Ascending aorta (tissue), 2 donors: ENCODE measurements around the gene PCNX4. TPM values are rescaled to one million over a fixed set of nuclear protein-coding genes. Genes with fewer than 3 reads are reported as not detected.

Source experiments
- DNase-seq, 2 donors: peaks; one replicate each; pipeline ENCODE4 v3.0.0-alpha.2; 2019; ENCODE audit warnings: low spot score in 2 of 2
- H3K27ac ChIP-seq, 2 donors: fragments of 200-600 bp; sonication (generic); one replicate each; pipeline ENCODE4 v1.5.1; 2016 to 2017; ENCODE audit warnings: mild to moderate bottlenecking in 1 of 2
- H3K27me3 ChIP-seq: fragments of 200-600 bp; sonication (generic); one replicate; pipeline ENCODE4 v1.5.1; 2017
- H3K36me3 ChIP-seq, 2 donors: fragments of 200-600 bp; sonication (generic); one replicate each; pipeline ENCODE4 v1.5.1; 2016
- H3K4me1 ChIP-seq, 2 donors: fragments of 200-600 bp; sonication (generic); one replicate each; pipeline ENCODE4 v1.5.1; 2016 to 2017; ENCODE audit warnings: mild to moderate bottlenecking in 1 of 2
- H3K4me3 ChIP-seq, 2 donors: fragments of 200-600 bp; sonication (generic); one replicate each; pipeline ENCODE4 v1.5.1; 2016 to 2017; ENCODE audit warnings: mild to moderate bottlenecking in 1 of 2
- H3K9me3 ChIP-seq, 2 donors: fragments of 200-600 bp; sonication (generic); one replicate each; pipeline ENCODE4 v1.5.1; 2016
- intact Hi-C: fragments of 100-400 bp; cut with DNase I; formaldehyde crosslinking; loops from one replicate; pipeline ENCODE4 v1.15.1; 2023
- total RNA-seq: library from RNA; depleted of rRNA; stranded (reverse); fragments of >200 nt; gene quantifications from one replicate; pipeline ENCODE4 v1.1.0, GENCODE V29; 2016
- TF ChIP-seq, protein P1 (sequence below), 3 experiments: fragments of 200-600 bp in 2 of 3; fragments of 450-650 bp in 1 of 3; sonication (generic) in 2 of 3; IDR thresholded peaks; one replicate each; pipeline ENCODE4 v1.5.1; 2016 to 2019; ENCODE audit warnings: antibody characterized with exemption in 3 of 3, mild to moderate bottlenecking in 1 of 3, moderate library complexity in 1 of 3

Gene PCNX4
- total RNA-seq, 1 donor from 2014 or later = 47.8 TPM

DNA sequence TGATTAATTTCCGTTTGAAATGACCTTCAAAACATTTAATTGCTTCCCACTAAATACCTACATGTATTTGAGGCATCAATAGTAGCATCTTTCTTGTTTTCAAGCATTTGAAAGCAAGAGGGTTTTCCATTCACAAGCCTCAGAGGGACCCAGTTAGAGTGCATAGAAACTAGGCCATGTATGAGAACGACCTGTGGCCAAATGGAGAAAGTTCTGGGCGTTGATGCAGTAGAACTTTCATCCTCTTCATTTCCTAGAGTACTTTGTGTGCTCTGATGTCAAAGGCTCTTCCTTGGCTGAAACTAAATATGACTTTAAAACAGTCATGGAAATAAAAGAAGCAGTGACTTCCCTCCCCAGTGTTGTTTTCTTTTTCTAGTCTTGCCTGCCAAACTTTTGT, 74.4 kb downstream of the PCNX4 start:
- H3K4me1 ChIP-seq = peaks cover 0 to 20% of the 10 kb centered on the region in 2 donors
- intact Hi-C loops = loop anchor here (5.0 to 10.0 kb wide), 4 partner anchors 104 to 1109 kb away; no protein-coding TSS in a partner anchor
- no peaks in the 10 kb centered on the region for H3K36me3 ChIP-seq
- H3K9me3 ChIP-seq = no peaks in the 10 kb centered on the region
- H3K27ac ChIP-seq = peak overlapping the region; percentile 93 to 97
- H3K4me3 ChIP-seq = peak overlapping the region; percentile 20 to 92
- no peaks in the 10 kb centered on the region for H3K27me3 ChIP-seq
- DNase-seq = no peak
- TF ChIP-seq, protein P1, sequence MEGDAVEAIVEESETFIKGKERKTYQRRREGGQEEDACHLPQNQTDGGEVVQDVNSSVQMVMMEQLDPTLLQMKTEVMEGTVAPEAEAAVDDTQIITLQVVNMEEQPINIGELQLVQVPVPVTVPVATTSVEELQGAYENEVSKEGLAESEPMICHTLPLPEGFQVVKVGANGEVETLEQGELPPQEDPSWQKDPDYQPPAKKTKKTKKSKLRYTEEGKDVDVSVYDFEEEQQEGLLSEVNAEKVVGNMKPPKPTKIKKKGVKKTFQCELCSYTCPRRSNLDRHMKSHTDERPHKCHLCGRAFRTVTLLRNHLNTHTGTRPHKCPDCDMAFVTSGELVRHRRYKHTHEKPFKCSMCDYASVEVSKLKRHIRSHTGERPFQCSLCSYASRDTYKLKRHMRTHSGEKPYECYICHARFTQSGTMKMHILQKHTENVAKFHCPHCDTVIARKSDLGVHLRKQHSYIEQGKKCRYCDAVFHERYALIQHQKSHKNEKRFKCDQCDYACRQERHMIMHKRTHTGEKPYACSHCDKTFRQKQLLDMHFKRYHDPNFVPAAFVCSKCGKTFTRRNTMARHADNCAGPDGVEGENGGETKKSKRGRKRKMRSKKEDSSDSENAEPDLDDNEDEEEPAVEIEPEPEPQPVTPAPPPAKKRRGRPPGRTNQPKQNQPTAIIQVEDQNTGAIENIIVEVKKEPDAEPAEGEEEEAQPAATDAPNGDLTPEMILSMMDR (IDR thresholded peaks at IDR 0.05) = no peak

DNA sequence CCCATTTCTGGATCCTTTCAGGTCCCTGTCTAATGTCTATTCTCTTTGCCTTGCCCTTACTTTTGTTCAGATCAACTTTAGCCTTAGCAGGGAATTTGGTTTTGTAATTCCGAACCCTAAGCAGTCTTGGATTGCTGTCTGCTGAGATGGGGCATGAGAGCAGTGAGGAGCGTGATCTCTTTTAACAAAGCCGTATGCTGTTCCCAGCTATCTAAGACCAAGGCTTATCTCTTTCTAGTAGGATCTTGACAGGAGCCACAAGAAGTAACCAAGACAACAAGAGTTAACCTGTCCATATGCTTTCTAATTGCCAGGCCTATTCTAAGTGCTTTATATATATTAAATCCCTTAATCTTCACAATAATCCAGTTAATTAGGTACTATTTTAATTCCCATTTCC, 78.0 kb downstream of the PCNX4 start:
- H3K36me3 ChIP-seq = no peaks in the 10 kb centered on the region
- H3K27me3 ChIP-seq = no peaks in the 10 kb centered on the region
- intact Hi-C loops = loop anchor here (5.0 to 10.0 kb wide), 4 partner anchors 107 to 1105 kb away; no protein-coding TSS in a partner anchor
- TF ChIP-seq, protein P1 (IDR thresholded peaks at IDR 0.05) = no peak
- no peak overlapping the region for H3K27ac ChIP-seq
- H3K4me3 ChIP-seq = no peak overlapping the region
- H3K4me1 ChIP-seq = peaks cover 0 to 9% of the 10 kb centered on the region in 2 donors
- no peaks in the 10 kb centered on the region for H3K9me3 ChIP-seq
- no peak for DNase-seq

GRCh38 chr14:60170948-60171347, 79.2 kb downstream of the PCNX4 start:
- H3K4me1 ChIP-seq = peaks cover 0 to 7% of the 10 kb centered on the region in 2 donors
- TF ChIP-seq, protein P1 (IDR thresholded peaks at IDR 0.05) = no peak
- no peak overlapping the region for H3K27ac ChIP-seq
- H3K9me3 ChIP-seq = no peaks in the 10 kb centered on the region
- no peak overlapping the region for H3K4me3 ChIP-seq
- no peak for DNase-seq
- no peaks in the 10 kb centered on the region for H3K27me3 ChIP-seq
- H3K36me3 ChIP-seq = no peaks in the 10 kb centered on the region
- intact Hi-C loops = no loop called here

DNA sequence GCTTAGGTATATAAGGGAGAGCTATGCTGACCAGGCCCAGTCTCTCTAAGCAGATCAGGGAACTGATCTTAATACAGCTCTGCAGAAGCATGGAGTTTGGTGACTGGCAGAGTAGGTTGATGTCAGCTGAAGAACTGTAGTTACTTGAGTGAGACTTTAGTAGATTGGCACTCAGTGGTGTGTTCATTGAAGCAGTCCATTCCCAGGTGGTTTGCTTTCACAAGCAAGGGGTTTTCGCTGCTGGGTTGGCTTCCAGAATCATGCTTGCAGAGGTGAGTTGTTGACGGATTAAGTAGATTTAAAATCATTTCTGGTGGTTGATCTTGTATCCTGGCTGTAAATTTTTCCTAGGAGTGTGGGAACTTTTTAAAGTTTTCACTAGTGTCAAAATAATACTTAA, 80.0 kb downstream of the PCNX4 start:
- H3K36me3 ChIP-seq = no peaks in the 10 kb centered on the region
- no peaks in the 10 kb centered on the region for H3K9me3 ChIP-seq
- no peak overlapping the region for H3K4me3 ChIP-seq
- no peak overlapping the region for H3K27ac ChIP-seq
- H3K27me3 ChIP-seq = no peaks in the 10 kb centered on the region
- intact Hi-C loops = no loop called here
- TF ChIP-seq, protein P1 (IDR thresholded peaks at IDR 0.05) = no peak
- DNase-seq = no peak
- no peaks in the 10 kb centered on the region for H3K4me1 ChIP-seq

DNA sequence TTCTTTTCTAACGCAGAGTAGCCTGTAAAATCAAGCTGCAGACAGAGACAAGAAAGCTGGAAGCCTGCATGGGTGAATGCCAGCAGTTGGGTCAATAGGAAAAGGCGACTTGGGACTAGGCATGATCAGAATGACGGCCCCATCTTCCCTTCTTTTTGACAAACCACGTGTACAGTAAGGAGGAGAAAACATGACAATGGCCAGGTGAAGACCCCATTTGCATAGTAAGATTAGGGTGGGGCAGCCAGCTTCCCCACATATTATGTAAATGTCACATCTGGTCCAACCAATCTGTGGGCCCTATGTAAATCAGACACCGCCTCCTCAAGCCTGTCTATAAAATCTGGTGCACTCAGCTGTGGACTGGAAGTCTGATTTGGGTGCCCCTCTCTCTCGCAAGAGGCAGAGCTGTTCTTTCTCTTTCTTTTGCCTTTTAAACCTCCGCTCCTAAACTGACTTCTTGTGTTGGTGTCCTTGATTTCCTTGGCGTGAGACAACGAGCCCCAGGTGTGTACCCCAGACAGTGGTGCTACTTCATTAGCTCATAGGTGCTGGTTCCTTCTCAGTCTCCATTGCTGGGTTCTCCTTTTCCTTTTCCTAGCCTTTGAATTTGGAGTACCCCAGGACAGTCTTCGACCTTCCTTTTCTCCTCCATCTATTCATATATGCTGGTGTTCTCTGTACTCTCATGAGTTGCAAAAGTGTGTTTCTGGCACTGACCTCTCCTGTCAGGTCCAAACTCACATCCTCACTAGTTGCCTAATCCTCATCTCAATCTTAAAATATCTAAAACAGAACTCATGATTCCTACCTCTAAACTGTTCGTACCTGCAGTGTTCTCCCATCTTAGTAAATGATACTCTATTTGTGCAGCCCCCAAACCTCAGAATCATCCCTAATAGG, 82.9 kb downstream of the PCNX4 start:
- Histone ChIP-seq H3K9me3 (no peaks in the 10 kb centered on the region), H3K27me3 (no peaks in the 10 kb centered on the region), H3K4me1 (no peaks in the 10 kb centered on the region), H3K4me3 (no peak overlapping the region), H3K27ac (no peak overlapping the region), H3K36me3 (no peaks in the 10 kb centered on the region)
- DNase-seq = no peak
- intact Hi-C loops = no loop called here
- TF ChIP-seq, protein P1 (IDR thresholded peaks at IDR 0.05) = no peak
